GM21390 (cell line): ENCODE measurements around the gene SLC31A2.
A peak's percentile ranks its signal among the peaks of the same experiment; 100 is the strongest.
"Not testable (repeated sequence)": the region's sequence is repeated elsewhere in the genome, so short reads cannot be mapped to it uniquely, and the experiment has no call there.

ENCODE experiments used
- ATAC-seq: cut with Tn5 transposase; IDR thresholded peaks from one replicate; pipeline ENCODE4 v1.9.1; 2021; ENCODE audit not compliant: unreplicated experiment

Gene SLC31A2

GRCh38 chr9:113150670-113151611, at the start of gene SLC31A2:
Gene SLC31A2 (plus strand): TSS chr9:113151007. CDS start chr9:113151075, 68 bp downstream.
- ATAC-seq = peak; percentile 95

- not testable (repeated sequence) for ATAC-seq
Measured at GRCh38 chr9:113105345-113105744, 45.5 kb upstream of the SLC31A2 start.

GRCh38 chr9:113111065-113111951, 39.5 kb upstream of the SLC31A2 start:
- peak; percentile 79 for ATAC-seq

- ATAC-seq = peak; percentile 66
Measured at GRCh38 chr9:113112706-113113510, 37.9 kb upstream of the SLC31A2 start.

- ATAC-seq = not testable (repeated sequence)
Measured at GRCh38 chr9:113118829-113119228, 32.0 kb upstream of the SLC31A2 start.

GRCh38 chr9:113125386-113126035, 25.3 kb upstream of the SLC31A2 start:
- no peak for ATAC-seq

GRCh38 chr9:113129466-113129865, 21.3 kb upstream of the SLC31A2 start:
- ATAC-seq = no peak

- ATAC-seq = no peak
Measured at GRCh38 chr9:113129884-113130283, 20.9 kb upstream of the SLC31A2 start.

GRCh38 chr9:113131689-113132151, 19.1 kb upstream of the SLC31A2 start:
- no peak for ATAC-seq

- ATAC-seq = no peak
Measured at GRCh38 chr9:113137196-113138168, 13.3 kb upstream of the SLC31A2 start.

- ATAC-seq = no peak
Measured at GRCh38 chr9:113138760-113139159, 12.0 kb upstream of the SLC31A2 start.

- ATAC-seq = no peak
Measured at GRCh38 chr9:113139225-113139829, 11.5 kb upstream of the SLC31A2 start.

- no peak for ATAC-seq
Measured at GRCh38 chr9:113139953-113140352, 10.9 kb upstream of the SLC31A2 start.

- ATAC-seq = not testable (repeated sequence)
Measured at GRCh38 chr9:113140896-113141295, 9.9 kb upstream of the SLC31A2 start.

GRCh38 chr9:113143432-113144227, 7.2 kb upstream of the SLC31A2 start:
- no peak for ATAC-seq

- no peak for ATAC-seq
Measured at GRCh38 chr9:113148372-113148705, 2.5 kb upstream of the SLC31A2 start.

GRCh38 chr9:113148781-113149510, 1.9 kb upstream of the SLC31A2 start:
- no peak for ATAC-seq
